PC-9 (cell line): ENCODE results near the gene C12orf60. TPM values are rescaled to one million over a fixed set of nuclear protein-coding genes. Genes with fewer than 3 reads are reported as not detected.
A peak's percentile ranks its signal among the peaks of the same experiment; 100 is the strongest.

Source experiments
- BruUV-seq: library from RNA; stranded (reverse); fragments of 400-500 nt; replicated peaks from 2 replicates; lab custom pipeline; 2021; lab: Mats Ljungman, UMichigan
- CTCF ChIA-PET: fragments of 300-600 bp; sonication (Branson Sonifier 250); formaldehyde crosslinking; loops from one replicate; lab custom pipeline; 2022; ENCODE audit warnings: antibody characterized with exemption; lab: Charles Lee
- POLR2A ChIA-PET: fragments of 300-600 bp; sonication (Branson Sonifier 250); formaldehyde crosslinking; loops from one replicate; lab custom pipeline; 2022; ENCODE audit warnings: antibody characterized with exemption; ENCODE audit not compliant: unreplicated experiment; lab: Charles Lee
- DNase-seq, 2 experiments: peaks; one replicate each; pipeline versions ENCODE4 v3.0.0 to v3.0.0-alpha.2; 2015 to 2022; ENCODE audit warnings: mixed read lengths in 1 of 2
- H2AFZ ChIP-seq: fragments of 200-600 bp; sonication (generic); 2 replicates; pipeline ENCODE4 v1.8.1; 2017; ENCODE audit warnings: antibody characterized with exemption
- H3F3A ChIP-seq: fragments of 200-600 bp; sonication (generic); 2 replicates; pipeline ENCODE4 v1.8.1; 2017; ENCODE audit warnings: antibody characterized with exemption, mild to moderate bottlenecking, low read depth; ENCODE audit not compliant: insufficient read depth
- H3K27ac ChIP-seq: fragments of 200-600 bp; sonication (generic); 2 replicates; pipeline ENCODE4 v1.6.1; 2016; ENCODE audit warnings: mixed run types
- H3K27me3 ChIP-seq: fragments of 200-600 bp; sonication (generic); 2 replicates; pipeline ENCODE4 v1.6.1; 2016; ENCODE audit warnings: low read depth, mixed run types; ENCODE audit not compliant: insufficient read depth
- H3K36me3 ChIP-seq: fragments of 200-600 bp; sonication (generic); 2 replicates; pipeline ENCODE4 v1.6.1; 2016; ENCODE audit warnings: low read depth, mixed run types
- H3K4me1 ChIP-seq: fragments of 200-600 bp; sonication (generic); replicated peaks from 2 replicates; pipeline ENCODE4 v1.6.1; 2016; ENCODE audit warnings: mixed run types; ENCODE audit not compliant: insufficient read depth
- H3K4me2 ChIP-seq: fragments of 200-600 bp; sonication (generic); 2 replicates; pipeline ENCODE4 v1.6.1; 2017; ENCODE audit warnings: mixed run types
- H3K4me3 ChIP-seq: fragments of 200-600 bp; sonication (generic); 2 replicates; pipeline ENCODE4 v1.6.1; 2016; ENCODE audit warnings: mixed run types
- H3K79me2 ChIP-seq: fragments of 200-600 bp; sonication (generic); 2 replicates; pipeline ENCODE4 v1.6.1; 2017; ENCODE audit warnings: low read depth, mixed run types
- H3K9me2 ChIP-seq: fragments of 200-600 bp; sonication (generic); 2 replicates; pipeline ENCODE4 v1.8.1; 2017; ENCODE audit warnings: mild to moderate bottlenecking; ENCODE audit not compliant: insufficient read depth
- H3K9me3 ChIP-seq: fragments of 200-600 bp; sonication (generic); 2 replicates; pipeline ENCODE4 v1.8.1; 2016; ENCODE audit warnings: low read depth; ENCODE audit not compliant: insufficient read depth
- H4K20me1 ChIP-seq: fragments of 200-600 bp; sonication (generic); 2 replicates; pipeline ENCODE4 v1.8.1; 2017; ENCODE audit not compliant: insufficient read depth
- EZH2 ChIP-seq: fragments of 200-600 bp; sonication (generic); IDR thresholded peaks from 2 replicates; pipeline ENCODE4 v1.8.0; 2017; ENCODE audit warnings: antibody characterized with exemption, low read depth
- intact Hi-C: fragments of 100-400 bp; cut with micrococcal nuclease; formaldehyde crosslinking; loops from one replicate; pipeline ENCODE4 v1.10.0; 2022; ENCODE audit not compliant: unreplicated experiment
- total RNA-seq: library from RNA; stranded (reverse); gene quantifications from 2 replicates; pipeline ENCODE4 v1.2.3, GENCODE V29; 2021
- TF ChIP-seq, protein P1 (sequence below): fragments of 200-600 bp; sonication (generic); conservative IDR thresholded peaks from 2 replicates; pipeline ENCODE4 v1.6.1; 2017; ENCODE audit warnings: mixed run types, antibody characterized with exemption, mild to moderate bottlenecking, moderate library complexity

Gene C12orf60
- total RNA-seq, 1 experiment from 2014 or later: 4.0 TPM

DNA sequence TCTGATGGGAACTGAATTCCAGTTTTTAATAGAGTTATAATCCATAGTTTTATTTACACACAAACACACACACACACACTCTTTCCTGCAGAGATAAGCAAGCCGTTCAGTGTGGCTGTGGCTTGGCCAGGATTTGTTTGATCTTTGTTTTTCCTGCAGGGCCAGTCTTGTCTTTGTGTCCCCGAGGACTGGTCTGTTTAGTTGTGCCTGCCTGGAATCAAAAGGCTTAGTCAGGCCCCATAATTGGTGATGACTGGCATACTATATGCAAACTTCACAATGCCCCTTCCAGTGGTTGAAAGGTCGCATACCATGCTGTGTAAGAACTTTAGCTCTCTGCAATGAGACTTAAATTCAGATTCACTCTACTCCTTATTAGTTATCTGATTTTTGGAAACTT, 26.2 kb upstream of the C12orf60 start:
- Histone ChIP-seq H3K27me3 (no peaks in the 10 kb centered on the region), H3F3A (peaks cover 36% of the 10 kb centered on the region), H3K4me3 (peak overlapping the region; percentile 91; the same call in 1 of the 2 replicates), H3K36me3 (no peaks in the 10 kb centered on the region), H2AFZ (no peak overlapping the region), H3K9me3 (no peaks in the 10 kb centered on the region), H3K79me2 (peaks cover 34% of the 10 kb centered on the region), H4K20me1 (no peaks in the 10 kb centered on the region), H3K9me2 (no peaks in the 10 kb centered on the region), H3K4me2 (peak overlapping the region; percentile 88), H3K27ac (peak overlapping the region; percentile 89), H3K4me1 (peaks cover 32% of the 10 kb centered on the region)
- POLR2A ChIA-PET: interaction anchor here (0.6 to 1.0 kb wide), 5 partner anchors 26 to 493 kb away, joined by 3 to 13 read pairs (median 3); partner anchors contain the start of genes C12orf60 and WBP11
- CTCF ChIA-PET: interaction anchor here (0.6 kb wide), 2 partner anchors 157 to 218 kb away, joined by 3 to 4 read pairs; no protein-coding TSS in a partner anchor
- BruUV-seq: no TSS peak
- peak; percentile 79 to 93 for DNase-seq
- intact Hi-C loops: loop anchor here (1.0 to 10.0 kb wide), 5 partner anchors 60 to 1108 kb away; partner anchors contain the start of genes RERG and STRAP
- TF ChIP-seq, protein P1, sequence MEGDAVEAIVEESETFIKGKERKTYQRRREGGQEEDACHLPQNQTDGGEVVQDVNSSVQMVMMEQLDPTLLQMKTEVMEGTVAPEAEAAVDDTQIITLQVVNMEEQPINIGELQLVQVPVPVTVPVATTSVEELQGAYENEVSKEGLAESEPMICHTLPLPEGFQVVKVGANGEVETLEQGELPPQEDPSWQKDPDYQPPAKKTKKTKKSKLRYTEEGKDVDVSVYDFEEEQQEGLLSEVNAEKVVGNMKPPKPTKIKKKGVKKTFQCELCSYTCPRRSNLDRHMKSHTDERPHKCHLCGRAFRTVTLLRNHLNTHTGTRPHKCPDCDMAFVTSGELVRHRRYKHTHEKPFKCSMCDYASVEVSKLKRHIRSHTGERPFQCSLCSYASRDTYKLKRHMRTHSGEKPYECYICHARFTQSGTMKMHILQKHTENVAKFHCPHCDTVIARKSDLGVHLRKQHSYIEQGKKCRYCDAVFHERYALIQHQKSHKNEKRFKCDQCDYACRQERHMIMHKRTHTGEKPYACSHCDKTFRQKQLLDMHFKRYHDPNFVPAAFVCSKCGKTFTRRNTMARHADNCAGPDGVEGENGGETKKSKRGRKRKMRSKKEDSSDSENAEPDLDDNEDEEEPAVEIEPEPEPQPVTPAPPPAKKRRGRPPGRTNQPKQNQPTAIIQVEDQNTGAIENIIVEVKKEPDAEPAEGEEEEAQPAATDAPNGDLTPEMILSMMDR: no peak
- no peak for TF ChIP-seq EZH2

DNA sequence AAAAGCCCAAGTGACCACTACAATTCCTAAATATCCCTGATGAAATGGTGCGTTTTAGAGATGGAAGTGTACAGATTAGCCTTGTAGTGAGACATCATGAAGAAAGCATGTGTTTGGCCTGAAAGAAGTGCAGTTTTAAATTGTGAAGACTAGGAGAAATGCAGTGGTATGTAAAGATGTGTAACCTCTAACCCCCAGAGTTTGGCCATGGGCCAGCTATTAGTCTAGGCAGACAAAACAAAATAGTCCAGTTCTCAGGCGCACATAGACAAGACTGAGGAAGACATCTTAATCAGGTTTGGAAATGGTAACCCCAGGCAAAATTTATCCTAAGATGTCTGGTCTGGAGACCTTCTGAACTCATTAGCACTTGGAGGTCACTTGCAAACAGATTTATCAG, 23.6 kb upstream of the C12orf60 start:
- Histone ChIP-seq H3F3A (peaks cover 37% of the 10 kb centered on the region), H4K20me1 (no peaks in the 10 kb centered on the region), H3K9me2 (no peaks in the 10 kb centered on the region), H3K9me3 (no peaks in the 10 kb centered on the region), H3K36me3 (no peaks in the 10 kb centered on the region), H3K4me2 (no peak overlapping the region), H3K27me3 (no peaks in the 10 kb centered on the region), H3K27ac (no peak overlapping the region), H2AFZ (no peak overlapping the region), H3K4me1 (peaks cover 32% of the 10 kb centered on the region), H3K4me3 (no peak overlapping the region), H3K79me2 (peaks cover 21% of the 10 kb centered on the region)
- POLR2A ChIA-PET: no interaction called here
- no TSS peak for BruUV-seq
- no peak for TF ChIP-seq EZH2
- TF ChIP-seq, protein P1: no peak
- CTCF ChIA-PET: no interaction called here
- DNase-seq: no peak
- intact Hi-C loops: loop anchor here (10.0 kb wide), 1 partner anchor 1105 kb away; the partner anchor contains the start of gene STRAP

DNA sequence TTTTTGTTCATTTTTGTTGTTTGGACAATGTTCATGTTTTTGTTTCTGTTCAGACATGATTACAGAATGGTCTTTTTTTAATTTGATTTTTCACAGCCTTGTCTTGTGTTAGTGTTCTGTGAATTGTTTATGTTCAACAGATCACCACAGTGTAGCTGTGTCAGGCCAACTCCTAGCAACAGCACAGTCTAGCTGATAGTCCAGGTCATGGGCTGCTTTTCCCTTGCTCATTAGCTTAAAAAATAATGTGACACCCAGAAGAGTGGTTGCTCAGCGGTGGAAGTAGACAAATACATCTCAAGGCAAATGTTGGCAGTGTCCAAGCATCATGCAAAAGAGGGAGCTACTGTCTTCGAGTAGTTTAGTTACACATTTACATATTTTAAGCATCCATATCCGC, 22.6 kb upstream of the C12orf60 start:
- BruUV-seq: no TSS peak
- no peak overlapping the region for H3K4me2 ChIP-seq

More for the DNA sequence above, 22.6 kb upstream of the C12orf60 start:
- ChIA-PET POLR2A (no interaction called here), CTCF (no interaction called here)
- Histone ChIP-seq H3K27ac (no peak overlapping the region), H2AFZ (no peak overlapping the region), H3K9me3 (no peaks in the 10 kb centered on the region), H3K79me2 (peaks cover 11% of the 10 kb centered on the region), H4K20me1 (no peaks in the 10 kb centered on the region), H3K4me1 (peaks cover 28% of the 10 kb centered on the region), H3F3A (peaks cover 28% of the 10 kb centered on the region), H3K4me3 (no peak overlapping the region), H3K27me3 (no peaks in the 10 kb centered on the region), H3K9me2 (no peaks in the 10 kb centered on the region), H3K36me3 (no peaks in the 10 kb centered on the region)
- no peak for DNase-seq
- intact Hi-C loops: no loop called here
- TF ChIP-seq, protein P1: no peak
- no peak for TF ChIP-seq EZH2
